NCI-H345 (cell line): ENCODE measurements around the gene EXOC3.
"Not testable (repeated sequence)": the region's sequence is repeated elsewhere in the genome, so short reads cannot be mapped to it uniquely, and the experiment has no call there.

Source experiments
- DNase-seq: peaks from one replicate; lab custom pipeline; 2025; lab: John Stamatoyannopoulos, UW

The EXOC3 gene

GRCh38 chr5:486597-486996, 43.6 kb downstream of the EXOC3 start:
- DNase-seq: not testable (repeated sequence)

DNA sequence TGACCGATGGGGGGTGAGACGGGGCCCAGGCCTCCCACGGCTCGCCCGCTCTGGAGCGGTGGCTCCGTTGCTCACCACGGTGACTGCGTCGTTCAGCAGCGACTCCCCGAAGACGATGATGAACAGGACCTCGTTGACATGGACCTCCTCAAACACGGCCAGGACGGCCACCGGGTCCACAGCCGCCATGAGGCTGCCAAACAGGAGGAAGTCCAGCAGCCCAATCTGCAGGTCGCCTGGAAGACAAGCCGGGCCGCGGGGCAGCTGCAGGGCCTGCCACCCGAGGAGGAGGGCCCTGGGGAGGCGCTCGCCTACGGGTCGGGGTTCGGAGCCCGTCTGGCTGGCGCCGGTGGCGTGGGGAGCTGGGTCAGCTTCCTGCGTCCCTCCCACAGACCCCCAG, 45.3 kb downstream of the EXOC3 start:
- DNase-seq: no peak

- no peak for DNase-seq
These were observed 46.0 kb downstream of the EXOC3 start for GRCh38 chr5:488744-489688.

DNA sequence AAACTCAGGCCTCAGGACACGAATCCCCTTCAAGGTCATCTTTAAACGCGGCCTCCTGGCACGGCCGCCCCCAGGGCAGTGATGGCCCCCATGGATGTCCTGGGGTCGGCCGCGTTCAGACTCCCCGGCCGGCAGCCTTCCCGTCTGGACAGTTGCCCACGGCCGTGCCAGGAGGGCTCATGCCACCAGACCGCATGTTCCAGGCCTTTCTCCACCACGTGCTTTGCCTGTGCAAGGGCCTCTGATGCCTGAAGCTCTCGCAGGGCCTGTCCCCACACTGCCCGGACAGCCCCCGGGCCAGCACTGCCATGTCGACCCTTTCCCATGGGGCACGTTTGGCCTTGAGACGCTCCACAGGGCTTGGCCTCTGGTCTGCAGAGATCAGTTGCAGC, 46.7 kb downstream of the EXOC3 start:
- DNase-seq: no peak

DNA sequence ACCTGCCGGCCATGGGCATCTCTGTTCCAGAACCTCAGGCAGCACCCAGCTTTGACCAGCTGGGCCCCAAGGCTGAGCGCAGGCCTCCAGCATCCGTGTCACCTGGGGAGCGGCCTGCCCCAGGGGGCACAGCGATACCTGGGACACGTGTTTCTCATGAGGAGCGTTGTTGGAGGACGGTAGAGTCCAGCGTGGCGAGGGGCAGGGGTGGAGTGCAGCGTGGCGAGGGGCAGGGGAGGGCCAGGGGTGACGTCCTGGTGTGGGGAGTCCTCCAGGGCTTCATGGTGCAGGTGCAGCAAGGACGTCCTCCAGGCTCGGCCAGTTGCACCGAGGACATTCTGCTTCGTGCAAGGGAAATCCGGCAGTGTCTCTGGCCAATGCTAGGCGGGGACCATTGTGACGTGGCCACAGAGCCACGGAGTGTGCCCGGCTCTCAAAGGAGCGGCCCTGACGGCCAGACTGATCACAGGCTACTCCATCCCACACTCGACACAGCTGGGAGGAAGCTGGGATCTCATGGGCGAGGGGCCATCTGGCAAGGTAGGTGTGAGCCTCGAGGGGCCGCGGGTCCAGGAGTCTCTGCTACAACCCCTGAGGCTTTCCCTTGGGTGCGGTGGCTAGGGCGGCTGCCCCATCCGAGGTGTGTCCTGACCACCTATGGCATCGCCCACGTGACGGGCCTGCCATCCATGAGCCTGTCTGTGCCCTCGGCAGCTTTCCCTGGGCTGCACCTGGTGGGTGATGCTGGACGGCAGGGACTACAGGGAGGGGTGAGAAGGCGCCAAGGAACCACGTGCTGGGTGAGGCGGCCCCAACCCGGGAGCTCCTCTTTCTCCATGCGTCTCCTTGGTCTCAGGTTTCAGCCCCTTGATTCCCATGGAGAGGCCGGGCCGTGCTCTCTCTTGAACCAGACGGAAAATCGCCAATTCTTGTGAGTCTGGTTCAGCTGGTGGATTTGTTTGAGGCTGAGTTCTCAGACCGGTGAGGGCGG, 47.4 kb downstream of the EXOC3 start:
- no peak for DNase-seq

- no peak for DNase-seq
These were observed 48.3 kb downstream of the EXOC3 start for GRCh38 chr5:491119-491855.

DNA sequence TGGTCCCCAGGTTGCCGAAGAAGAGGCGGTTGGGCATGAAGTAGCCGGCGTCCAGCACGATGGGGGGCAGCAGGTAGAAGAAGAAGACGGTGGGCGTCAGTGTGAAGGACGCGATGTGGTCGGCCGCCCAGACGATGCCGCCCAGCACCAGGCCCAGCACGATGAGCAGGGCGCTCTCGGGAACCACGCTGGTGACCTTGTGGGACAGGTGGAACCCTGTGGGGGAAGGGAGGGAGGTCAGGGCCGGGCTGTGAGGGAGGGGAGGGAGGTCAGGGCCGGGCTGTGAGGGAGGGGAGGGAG, 48.8 kb downstream of the EXOC3 start:
- DNase-seq: no peak

- DNase-seq: no peak
These were observed 49.4 kb downstream of the EXOC3 start for GRCh38 chr5:492314-492893.

- no peak for DNase-seq
These were observed 50.2 kb downstream of the EXOC3 start for GRCh38 chr5:493119-493701.

GRCh38 chr5:493758-494157, 50.8 kb downstream of the EXOC3 start:
- no peak for DNase-seq

DNA sequence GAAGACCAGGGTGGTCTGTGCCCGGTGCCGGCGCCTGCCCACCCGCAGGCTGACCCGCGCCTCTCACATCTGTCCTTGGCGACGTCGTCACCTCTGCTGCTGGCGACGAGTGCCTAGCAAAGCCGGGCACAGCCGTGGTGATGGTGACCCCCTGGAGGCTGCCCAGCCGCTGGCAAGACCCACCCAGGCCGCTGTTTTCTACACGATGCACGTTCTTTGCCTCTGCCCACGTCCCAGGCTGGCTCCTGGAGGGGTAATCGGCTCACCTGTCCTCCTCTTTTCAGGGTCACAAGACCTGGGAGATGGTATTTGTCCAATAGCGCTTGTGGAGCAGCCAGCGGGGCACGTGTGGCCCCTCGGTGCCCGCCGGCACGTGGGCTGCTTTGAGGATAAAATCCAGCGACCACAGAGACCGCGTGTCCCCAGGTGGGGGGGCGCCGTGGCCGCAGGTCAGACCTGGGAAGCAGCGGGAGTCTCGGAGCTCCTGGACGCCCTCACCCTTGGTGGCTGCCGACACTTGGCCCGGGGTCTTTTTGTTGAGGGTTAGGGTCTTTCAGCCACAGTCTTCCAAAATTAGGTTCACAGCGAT, 51.8 kb downstream of the EXOC3 start:
- no peak for DNase-seq

DNA sequence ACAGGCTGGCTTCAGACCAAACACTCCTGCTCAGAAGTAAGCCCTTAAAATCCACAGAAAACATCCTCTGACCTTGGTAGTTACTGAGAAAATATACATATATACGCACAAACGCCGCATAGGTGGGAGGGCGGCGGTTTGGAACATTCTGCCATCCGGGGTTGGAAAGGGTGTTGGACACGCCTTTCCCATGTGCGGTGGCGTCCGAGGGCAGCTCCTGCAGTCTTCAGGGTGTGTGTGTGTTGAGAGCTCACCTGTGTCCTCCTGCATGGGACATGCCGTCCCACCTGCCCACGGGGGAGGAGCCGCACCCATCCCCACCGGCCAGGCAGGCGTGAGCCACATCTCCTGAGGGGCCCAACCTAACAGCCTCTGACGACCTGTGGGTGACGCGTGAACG, 53.1 kb downstream of the EXOC3 start:
- DNase-seq: no peak

- DNase-seq: no peak
These were observed 54.2 kb downstream of the EXOC3 start for GRCh38 chr5:497090-497700.

GRCh38 chr5:497871-498509, 55.0 kb downstream of the EXOC3 start:
- DNase-seq: no peak

DNA sequence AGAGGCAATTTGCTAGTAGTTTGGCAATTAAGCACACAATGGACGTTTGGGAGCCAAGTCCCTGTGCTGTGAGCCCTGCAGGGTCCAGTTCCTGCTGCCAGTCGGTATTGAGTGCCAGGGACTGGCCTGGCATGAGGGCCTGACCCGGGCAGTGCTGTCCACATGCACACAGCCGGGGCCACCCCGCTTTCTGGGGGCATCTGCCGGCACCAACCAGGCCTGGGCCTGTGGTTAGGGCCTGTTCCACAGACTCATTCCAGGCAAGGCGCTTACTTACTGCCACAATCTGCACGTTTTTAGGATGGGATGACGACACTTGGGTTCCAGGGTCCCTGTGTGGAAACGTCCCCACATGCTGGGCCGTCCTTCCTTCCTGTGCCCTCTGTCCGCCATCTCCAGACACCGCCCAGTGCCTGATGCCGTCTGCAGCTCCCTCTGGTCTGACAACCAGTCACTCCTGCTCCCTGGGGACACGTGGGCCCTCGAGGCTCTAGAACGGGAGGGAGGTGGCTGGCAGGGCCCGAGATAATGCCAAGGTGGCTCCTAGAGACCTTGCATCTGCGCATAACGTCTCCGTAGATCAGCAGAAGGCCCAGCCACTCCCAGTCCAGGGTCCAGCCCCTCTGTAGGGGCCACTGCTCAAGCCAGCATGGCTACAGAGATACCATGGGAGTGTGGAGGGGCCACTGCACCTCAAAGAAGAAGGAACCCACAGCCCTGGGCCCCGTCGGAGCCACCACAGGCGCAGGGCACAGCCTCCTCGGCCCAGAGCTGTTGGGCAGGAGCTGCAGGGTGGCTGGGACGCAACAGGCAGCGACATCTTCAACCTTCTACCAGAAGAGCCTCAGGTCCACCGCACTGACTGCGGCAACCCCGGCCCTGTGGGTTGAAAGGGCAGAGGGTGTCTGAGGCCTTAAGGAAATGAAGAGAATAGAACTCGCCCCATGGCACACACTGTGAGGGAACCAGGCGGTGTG, 56.5 kb downstream of the EXOC3 start:
- DNase-seq: no peak

DNA sequence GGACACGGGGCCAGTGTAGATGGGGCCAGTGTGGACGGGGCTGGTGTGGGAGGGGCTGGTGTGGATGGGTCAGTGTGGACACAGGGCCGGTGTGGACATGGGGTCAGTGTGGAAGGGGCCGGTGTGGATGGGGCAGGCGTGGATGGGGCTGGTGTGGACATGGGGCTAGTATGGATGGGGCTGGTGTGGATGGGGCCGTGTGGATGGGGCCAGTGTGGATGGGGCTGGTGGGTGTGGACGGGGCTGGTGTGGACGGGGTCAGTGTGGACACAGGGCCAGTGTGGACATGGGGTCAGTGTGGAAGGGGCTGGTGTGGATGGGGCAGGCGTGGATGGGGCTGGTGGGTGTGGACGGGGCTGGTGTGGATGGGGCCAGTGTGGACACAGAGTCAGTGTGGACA, 57.5 kb downstream of the EXOC3 start:
- DNase-seq: no peak

- DNase-seq: no peak
These were observed 58.3 kb downstream of the EXOC3 start for GRCh38 chr5:501105-501830.

DNA sequence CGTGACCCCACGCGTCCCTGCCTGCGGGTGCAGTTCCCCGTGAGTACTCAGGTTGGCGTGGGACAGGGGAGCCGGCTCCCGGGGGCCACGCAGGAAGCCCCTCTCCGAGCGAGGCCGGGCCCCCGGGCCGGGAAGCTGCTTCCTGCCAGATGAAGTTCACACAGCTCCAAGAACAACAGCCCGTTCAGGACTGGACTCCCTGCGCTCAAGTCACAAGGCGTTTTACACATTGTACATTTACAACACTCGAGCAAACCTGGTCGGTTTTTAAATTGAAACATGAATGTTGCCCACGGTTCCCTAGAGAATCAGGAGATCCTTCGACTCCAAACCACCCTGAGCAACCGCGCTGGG, 58.8 kb downstream of the EXOC3 start:
- no peak for DNase-seq
